Stimulated activated CD8-positive, alpha-beta memory T cell treated with anti-CD3 and anti-CD28 coated beads, Interleukin-12 subunit alpha, Interleukin-12 subunit beta, amount 100 ng/mL, for 1 hour (primary cell): ENCODE data around the gene SPINK4.
A peak's percentile ranks its signal among the peaks of the same experiment; 100 is the strongest.

ENCODE experiments used
- DNase-seq: peaks from one replicate; pipeline ENCODE4 v3.0.0-alpha.2; 2020; ENCODE audit warnings: low read depth

SPINK4 gene, protein sequence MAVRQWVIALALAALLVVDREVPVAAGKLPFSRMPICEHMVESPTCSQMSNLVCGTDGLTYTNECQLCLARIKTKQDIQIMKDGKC

DNA sequence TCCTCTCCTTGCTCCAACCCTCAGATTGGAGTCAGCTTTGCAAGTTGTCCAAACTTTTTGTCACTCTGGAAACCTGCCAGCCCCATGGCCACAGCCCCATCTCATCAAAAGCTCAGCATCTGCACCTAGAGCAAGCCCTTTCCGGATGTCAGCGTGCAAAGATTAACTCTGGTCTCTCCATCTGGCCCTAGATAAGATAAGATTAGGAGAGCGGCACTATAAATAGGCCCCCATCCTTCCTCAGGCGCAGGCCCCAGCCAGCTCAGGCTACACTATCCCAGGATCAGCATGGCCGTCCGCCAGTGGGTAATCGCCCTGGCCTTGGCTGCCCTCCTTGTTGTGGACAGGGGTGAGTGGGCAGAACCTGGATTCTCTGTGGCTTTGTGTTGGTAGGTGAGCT, at the start of gene SPINK4:
Gene SPINK4 (plus strand): TSS at position 247 of the 400 bp plus-strand sequence. CDS start 42 bp downstream, at position 289.
- no peak for DNase-seq

DNA sequence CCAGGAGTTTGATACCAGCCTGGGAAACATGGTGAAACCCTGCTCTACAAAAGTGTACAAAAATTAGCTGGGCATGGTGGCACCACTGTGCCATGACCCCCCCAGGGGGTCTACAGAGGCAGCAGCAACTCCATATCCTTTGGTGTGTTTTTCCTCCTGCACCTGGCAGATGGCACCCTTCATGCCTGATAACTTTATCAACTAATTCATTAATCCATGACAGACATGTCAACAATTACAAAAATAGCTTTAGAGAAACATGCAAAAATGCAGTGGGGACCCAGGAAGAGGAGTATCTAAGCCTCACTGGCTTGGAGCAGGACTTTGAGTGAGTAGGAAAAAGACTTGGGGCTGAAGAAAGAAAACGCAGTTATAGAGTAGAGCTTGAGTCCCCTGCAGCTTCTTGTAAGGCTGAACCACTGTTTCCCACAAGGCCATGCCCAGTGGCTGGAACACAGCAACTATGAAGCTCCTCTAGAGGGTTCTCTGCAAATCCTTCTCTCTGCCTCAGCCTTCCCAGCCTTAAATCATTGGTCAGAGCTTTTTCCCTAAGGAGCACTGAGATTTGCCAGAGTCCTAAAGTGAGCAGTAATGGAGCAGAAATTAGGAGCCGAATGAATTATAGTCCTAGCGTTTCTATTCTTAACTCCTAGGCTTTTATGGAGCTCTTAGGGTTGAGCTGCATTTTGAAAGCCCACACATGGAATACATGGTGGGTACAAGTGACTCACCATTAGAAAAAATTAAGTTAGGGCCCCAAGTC, 47.3 kb upstream of the SPINK4 start:
- no peak for DNase-seq

DNA sequence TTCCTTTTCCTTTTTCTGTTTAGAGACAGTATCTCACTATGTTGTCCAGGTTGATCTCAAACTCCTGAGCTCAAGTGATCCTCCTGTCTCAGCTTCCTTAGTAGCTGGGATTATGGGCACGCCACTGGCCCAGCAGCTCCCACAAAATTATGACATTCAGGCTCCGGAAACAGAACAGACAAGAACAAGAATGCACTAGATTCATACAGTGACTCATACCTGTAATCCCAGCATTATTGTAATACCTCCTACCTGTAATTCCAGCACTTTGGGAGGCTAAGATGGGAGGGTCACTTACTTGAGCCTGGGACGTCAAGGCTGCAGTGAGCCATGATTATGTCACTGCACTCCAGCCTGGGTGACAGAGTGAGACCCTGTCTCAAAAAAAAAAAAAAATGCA, 46.1 kb upstream of the SPINK4 start:
- no peak for DNase-seq

DNA sequence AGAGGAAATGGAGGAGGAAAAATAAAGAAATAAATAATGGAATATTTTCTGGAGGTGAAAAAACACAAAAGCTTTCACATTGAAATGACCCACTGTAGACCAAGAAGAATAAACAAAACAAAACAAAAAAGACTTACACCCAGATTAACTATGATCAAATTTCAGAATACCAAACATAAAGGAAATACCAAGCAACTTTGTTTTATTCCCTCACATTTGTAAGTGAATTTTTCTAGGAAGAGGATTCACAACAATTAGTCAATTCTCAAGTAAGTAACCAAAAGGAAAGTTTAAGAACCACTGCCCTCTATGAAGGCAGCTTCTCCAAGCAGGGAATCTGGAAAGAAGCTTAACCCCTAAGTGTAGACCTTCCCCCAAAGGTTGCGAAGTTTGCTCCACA, 43.2 kb upstream of the SPINK4 start:
- DNase-seq, result no peak

DNA sequence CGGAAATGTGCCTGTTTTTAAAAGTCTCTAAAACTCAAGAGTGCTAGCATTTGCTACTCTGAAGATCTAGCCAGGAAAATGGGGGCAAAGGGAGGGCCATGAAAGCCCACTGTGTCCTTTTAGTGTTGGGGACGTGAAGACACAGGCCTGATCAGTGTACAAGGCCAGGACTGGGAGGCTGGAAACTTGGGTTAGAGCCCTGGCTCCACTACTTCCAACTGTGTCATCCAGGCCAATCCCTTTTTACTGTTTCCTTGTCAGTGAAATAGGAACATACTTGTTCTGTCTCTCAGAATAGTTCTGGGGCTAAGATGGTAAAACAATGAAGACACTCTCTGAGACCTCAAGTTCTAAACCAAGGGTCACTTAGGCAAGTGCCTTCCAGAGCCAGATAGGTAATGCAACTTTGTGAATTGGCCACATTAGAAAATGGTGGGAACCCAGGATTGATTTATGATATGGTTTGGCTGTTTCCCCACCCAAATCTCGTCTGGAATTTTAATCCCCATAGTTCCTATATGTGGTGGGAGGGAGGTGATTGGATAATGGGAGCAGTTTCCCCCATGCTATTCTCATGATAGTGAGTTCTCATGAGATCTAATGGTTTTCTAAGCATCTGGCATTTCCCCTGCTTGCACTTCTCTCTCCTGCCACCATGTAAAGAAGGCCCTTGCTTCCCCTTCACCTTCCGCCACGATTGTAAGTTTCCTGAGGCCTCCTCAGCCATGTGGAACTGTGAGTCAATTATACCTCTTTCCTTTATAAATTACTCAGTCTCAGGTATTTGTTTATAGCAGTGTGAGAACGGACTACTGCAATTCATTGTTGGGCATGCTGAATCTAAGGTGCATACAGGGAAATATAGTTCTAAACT, 42.5 kb upstream of the SPINK4 start:
- DNase-seq, result no peak

DNA sequence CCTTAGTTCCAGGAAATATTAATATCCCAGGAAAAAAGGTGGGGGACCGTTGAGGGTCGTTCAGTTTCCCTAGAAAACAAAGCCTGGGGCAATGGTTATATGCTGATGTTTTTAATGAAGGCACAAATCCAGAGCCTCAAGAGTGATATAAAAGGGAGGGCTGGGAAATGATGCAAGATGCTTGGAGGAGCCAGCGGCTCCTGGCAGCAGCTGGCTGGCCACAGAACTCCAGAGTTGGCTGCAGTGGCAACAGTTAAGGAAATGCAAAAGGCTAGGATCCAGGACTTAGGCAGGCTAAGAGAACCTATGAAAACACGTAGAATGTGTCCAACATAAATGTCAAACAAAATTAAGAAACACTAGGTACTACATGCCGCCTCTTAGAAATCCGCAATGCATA, 41.8 kb upstream of the SPINK4 start:
- no peak for DNase-seq

DNA sequence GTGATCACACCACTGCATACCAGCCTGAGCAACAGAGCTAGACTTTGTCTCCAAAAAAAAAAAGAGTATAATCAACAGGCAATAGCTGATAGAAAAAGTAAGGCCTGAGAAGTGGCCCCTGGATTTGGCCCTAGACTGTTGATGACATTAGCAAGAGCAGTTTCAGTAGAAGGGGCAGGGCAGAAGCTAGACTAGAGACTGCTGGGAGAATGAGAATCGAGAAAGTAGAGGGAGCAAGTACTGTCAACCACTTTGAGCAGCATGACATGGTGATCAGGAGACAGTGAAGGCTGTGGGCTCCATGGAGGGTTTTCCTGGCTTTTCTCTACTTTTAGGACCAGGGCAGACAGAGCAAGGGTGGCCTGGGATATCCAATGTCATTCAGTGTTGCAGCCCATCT, 37.9 kb upstream of the SPINK4 start:
- DNase-seq, result no peak

DNA sequence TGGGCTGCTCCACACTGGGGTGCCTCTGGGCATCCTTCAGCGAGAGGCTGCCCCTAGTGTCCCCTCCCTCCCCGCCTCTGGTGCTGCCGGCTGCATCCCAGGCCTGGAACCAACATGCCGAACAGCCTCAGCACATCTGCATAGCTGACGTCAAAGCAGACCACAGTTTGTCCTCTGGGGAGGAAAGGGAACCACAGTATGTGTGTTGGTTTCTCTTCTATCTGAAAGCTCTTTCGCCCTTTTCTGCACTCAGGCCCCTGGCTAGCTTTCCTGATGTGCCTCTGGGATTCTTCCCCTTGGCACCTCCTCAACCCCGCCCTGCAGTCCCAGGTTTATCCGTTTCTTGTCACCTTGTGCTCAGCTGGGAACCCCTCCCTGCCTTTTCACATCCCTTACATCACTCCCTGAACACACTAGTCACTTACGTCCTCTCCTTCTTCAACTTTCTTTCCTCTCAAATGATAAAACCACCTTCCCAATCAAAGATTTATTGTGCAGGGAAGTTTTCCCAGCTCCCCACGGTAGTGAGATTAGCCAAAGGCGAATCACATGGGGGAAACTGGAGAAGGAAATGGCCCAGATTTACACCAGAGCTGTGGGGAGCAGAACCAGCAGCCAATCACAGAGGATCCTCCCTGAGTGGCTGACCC, 37.3 kb upstream of the SPINK4 start:
- no peak for DNase-seq

DNA sequence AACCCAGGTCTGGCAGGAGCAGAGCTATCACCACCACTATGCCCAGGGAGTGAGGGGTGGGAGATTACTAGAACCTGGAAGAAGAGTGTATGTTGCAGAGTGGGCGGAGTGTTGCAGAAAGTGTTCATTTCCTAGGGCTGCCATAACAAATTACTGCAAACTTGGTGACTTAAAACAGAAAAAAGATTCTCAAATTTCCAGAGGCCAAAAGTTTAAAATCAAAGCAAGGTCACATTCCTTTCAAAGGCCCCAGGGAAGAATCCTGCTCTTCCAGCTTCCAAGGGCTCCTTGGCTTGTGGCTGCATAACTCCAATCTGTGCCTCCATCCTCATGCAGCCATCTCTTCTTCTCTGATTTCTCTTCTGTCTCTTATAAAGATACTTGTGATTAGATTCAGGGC, 30.6 kb upstream of the SPINK4 start:
- no peak for DNase-seq

DNA sequence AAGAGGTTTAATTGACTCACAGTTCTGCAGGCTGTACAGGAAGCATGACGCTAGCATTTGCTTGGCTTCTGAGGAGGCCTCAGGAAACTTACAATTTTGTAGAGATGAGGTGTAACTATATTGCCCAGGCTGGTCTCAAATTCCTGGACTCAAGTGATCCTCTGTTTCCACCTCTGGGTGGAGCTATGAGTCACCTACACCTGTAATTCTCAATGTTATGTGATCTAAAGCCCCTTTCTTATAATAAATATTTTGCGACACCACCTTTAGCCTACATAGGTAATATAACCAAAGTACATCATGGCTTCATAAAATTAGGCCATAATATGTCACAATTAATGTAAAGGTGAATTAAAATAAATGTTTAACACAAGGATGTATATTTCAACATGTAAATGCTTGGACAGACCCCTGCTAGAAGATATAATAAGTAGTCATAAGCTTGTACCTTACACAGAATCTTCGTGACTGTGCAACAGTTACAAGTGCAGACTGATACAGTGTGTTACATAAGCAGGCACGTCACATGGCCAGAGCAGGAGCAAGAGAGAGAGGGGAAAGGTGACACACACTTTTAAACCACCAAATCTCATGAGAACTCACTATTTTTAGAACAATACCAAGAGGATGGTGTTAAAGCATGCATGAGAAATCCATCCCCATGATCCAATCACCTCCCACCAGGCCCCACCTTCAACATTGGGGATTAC, 29.8 kb upstream of the SPINK4 start:
- no peak for DNase-seq

DNA sequence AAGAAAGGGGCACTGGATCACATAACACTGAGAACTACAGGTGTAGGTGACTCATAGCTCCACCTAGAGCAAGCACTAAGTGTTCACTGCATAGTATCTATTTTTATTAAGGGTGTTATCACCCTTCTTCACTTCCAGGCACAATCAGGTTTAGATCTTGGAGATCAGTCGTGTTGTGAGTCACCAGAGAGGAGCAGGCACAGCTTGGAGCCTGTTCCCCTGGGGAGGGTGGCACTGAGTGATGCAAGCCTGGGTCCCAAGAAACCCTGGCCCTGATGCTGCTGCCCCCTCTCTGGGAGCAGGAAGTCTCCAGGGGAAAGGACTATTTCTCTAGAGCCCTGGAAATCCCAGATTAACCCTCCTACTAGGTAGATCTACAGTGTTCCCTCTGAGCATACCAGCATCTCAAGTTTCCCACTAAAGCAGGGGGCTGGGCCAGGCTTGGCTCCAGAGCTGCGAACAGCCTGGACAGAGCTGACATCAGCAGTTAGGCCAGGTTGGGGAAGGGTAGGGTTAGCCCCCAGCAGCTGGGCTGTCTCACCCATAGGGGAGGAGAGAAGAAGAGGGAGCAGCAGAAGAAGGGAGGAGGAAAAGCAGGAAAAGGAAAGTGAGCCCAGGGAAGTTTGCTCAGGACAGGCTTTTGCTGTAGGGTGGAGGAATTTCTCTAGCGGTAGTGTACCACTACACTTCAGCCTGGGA, 28.1 kb upstream of the SPINK4 start:
- no peak for DNase-seq

DNA sequence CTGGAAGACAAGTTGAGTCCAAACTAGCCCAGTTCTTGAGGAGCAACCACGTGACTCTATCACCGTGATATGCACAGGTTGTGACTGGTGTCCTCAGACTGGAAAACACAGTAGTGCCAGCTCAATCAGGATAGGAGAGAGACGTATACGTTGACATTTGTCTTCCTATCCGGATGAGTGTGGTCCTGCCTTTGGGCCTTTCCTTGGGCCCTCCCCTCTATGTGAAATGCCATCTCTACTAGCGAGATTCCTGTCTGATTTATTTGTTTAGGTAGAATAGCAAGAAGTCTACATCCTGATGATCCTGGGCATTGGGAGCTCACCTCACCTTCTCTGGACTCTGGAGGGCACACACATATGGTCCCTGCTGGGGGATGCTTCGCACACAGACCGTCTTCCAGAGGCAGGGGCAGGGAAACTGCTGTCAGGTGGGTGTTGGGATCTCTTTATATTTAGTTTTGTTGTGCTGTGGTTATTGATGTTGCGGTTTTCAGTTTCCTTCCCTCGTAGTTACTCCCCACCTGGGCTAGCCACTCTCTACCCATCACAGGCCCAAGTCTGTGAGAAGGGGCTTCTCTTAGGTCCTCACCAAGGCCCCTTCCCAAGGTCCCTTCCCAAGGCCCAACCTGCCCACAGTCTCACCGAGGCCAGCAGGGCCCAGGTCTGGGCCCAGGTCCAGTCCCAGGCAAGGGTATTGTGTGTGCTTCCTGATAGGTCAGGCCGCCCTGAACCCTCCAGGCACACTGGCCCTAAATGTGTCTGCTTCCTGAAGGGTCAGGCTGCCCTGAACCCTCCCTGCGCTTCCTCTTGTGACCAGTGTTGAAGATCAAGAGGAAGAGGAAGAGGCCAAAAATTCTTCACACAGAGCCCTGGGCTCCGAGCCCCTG, 19.0 kb upstream of the SPINK4 start:
- no peak for DNase-seq

DNA sequence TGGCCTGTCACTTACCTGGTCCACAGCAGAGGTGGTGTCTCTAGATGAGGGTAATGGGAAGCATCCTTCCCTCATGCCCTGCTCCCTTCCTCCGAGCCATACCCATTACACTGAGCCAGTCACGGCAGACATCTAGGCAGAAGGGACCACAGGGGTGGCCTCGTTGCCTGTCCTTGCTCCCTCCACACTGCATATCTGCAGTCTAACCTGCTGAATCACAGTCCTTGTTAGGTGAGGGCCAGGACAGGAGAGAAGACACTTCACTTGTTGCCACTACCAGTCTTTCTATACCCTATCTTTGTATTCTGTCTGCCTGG, 18.4 kb upstream of the SPINK4 start:
- DNase-seq, result no peak

DNA sequence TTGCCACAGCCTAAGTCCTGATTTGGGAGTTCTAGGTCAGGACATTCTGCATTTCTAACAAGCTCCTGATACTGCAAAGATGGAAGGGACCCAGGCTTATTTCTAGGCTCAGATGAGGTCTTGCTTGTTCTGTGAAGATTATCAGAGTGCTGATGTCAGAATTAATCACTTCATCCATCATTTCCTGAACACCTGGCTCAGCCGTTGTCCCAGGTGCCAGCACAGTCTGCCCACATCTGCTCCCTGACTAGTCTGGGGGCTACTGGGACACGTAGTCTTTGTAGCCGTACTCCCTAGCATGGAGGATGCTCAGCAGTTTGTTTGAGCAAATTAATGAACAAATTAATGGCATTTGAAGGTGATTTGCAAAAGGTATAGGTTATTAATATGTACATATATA, 17.9 kb upstream of the SPINK4 start:
- no peak for DNase-seq

DNA sequence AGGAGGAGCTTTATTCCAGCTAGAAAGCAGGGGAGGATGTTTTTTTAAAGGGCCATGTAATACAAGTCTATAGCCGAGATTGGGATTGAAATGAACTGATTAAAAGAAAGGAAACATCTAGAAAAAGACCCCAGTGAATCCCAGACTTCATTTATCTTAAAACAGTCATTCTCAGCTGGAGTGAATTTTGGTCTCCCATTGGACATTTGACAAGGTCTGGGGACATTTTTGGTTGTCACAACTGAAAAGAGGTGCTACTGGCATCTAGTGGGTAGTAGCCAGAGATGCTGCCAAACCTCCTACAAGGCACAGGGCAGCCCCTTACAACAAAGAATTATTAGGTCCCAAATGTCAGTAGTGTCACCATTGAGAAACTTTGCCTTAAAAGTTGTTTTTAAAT, 16.3 kb upstream of the SPINK4 start:
- DNase-seq, result no peak

DNA sequence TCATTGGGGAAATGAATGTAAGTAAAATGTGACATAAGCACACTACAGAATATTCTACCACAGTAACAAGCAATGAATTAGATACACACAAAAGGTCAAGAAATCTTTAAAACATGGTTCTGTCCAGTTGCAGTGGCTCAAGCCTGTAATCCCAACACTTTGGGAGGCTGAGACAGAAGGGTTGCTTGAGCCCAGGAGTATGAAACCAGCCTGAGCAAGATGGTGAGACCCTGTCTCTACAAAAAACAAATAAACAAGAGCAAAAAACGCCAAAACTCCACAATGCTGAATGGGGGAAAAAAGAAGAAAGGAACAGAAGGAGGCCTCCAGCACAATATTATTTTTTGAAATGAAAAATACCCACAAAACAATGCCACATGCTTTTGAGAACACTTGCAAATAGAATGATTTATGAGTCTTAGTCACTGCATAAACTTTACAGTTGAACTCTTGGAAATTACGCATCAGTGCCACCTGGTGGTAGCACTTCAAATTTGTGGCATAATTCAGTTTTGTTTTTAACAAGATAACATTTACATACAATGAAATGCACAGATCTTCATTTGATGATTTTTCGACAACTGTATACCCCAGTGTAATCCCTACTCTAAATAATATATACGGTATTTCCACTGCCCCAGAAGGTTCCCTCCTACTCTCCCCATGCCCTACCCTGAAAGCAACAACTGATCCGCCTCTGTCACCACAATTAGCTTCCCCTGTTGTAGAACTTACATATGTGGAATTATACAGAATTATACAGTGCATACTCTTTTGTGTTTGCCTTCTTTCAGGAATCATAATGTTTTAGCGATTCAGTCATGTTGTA, 14.4 kb upstream of the SPINK4 start:
- peak; percentile 63 for DNase-seq

DNA sequence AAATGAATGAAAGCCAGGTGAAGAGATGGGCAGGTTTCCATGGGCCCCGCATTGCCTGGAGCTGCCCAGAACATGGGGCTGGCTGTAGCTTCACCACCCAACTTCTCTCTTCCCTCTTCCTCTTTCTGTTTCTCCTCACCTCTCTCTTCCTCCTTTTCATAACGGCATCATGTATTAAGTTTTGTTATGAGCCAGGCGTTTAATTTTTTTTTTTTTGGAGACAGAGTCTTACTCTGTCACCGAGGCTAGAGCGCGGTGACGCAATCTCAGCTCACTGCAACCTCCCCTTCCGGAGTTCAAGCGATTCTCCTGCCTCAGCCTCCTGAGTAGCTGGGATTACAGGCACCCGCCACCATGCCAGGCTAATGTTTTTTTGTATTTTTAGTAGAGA, 13.0 kb upstream of the SPINK4 start:
- DNase-seq, result no peak

DNA sequence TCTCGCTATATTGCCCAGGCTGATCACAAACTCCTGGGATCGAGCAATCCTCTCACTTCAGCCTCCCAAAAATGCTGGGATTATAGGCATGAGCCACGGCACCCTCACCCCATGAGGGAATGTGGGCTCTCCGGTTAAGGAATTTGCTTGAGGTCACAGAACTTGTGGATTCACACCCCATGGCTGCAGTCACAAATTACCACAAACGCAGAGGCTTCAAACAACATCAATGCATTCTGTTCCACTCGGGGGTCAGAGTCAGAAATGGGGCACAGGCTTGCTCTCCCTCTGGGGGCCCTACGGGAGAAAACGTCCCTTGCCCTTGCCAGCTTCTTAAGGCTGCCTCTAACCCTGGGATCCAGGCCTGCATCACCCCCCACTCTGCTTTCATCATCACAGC, 12.2 kb upstream of the SPINK4 start:
- no peak for DNase-seq

DNA sequence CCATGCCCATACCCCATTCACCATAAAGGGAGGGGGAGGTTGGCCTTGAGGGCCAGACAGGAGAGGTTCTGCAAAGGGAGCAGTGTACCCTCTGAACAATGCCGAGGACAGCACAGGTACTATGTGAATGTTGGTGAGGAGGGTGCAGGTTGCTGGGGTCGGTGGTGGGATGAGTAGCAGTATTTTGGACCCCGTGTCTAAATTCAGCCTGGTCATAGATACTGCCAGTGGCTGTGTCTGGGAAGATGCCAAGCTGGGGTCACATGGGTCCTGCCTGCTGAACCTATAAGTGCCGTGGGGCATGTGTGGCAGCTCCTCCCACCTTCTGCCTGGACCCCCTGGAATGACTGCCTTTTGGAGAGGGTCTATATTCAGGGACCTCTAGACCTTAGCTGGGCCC, 11.4 kb upstream of the SPINK4 start:
- DNase-seq, result no peak
